HEK293 (cell line): Measurements from ENCODE around the gene PLEKHG5.

Experiments
- REPIN1 ChIP-seq: fragments of 450-650 bp; formaldehyde crosslinking; IDR thresholded peaks from 2 replicates; pipeline ENCODE4 v1.5.1; 2017; ENCODE audit warnings: missing biosample characterization, missing genetic modification characterization, low read depth
- SP2 ChIP-seq: fragments of 450-650 bp; formaldehyde crosslinking; IDR thresholded peaks from 2 replicates; pipeline ENCODE4 v1.5.1; 2016; ENCODE audit warnings: missing biosample characterization, missing genetic modification characterization
- ZBTB10 ChIP-seq: fragments of 450-650 bp; formaldehyde crosslinking; IDR thresholded peaks from 2 replicates; pipeline ENCODE4 v1.5.1; 2016; ENCODE audit warnings: missing biosample characterization, missing genetic modification characterization
- ZNF366 ChIP-seq: fragments of 450-650 bp; formaldehyde crosslinking; conservative IDR thresholded peaks from 2 replicates; pipeline ENCODE4 v1.5.1; 2016; ENCODE audit warnings: missing biosample characterization, missing genetic modification characterization

- TF ChIP-seq SP2 (tag by site-specific recombination): no peak
- no peak for TF ChIP-seq ZBTB10 (tag by site-specific recombination)
- TF ChIP-seq REPIN1 (tag by site-specific recombination): no peak
- no peak for TF ChIP-seq ZNF366 (tag by site-specific recombination)
Observed at GRCh38 chr1:6444377-6444776, 47.1 kb downstream of the PLEKHG5 start.
